IMR-90 (cell line): ENCODE results near the gene BCL2L1. TPM values are rescaled to one million over a fixed set of nuclear protein-coding genes. Genes with fewer than 3 reads are reported as not detected.

Experiments used
- ATAC-seq: fragments of 200-7000 bp; cut with Tn5 transposase; 2 replicates; pipeline ENCODE4 v1.9.1; 2020; ENCODE audit warnings: low read depth, mild to moderate bottlenecking, moderate library complexity
- BruUV-seq: library from RNA; stranded (reverse); fragments of 400-500 nt; replicated peaks from 2 replicates; lab custom pipeline; 2021; lab: Mats Ljungman, UMichigan
- CTCF ChIA-PET: fragments of 300-600 bp; formaldehyde crosslinking; extraction: SDS; loops from one replicate; lab custom pipeline; 2021; ENCODE audit warnings: antibody characterized with exemption; lab: Yijun Ruan, JAX
- POLR2A ChIA-PET: fragments of 300-600 bp; sonication (Branson Sonifier 250); formaldehyde crosslinking; loops from one replicate; lab custom pipeline; 2022; ENCODE audit warnings: antibody characterized with exemption; ENCODE audit not compliant: unreplicated experiment; lab: Charles Lee
- DNase-seq: peaks from one replicate; pipeline ENCODE4 v3.0.0; 2013
- H2AFZ ChIP-seq: replicated peaks from 2 replicates; pipeline ENCODE3; 2013; ENCODE audit warnings: low read length, mild to moderate bottlenecking; ENCODE audit not compliant: poor library complexity
- H2AK5ac ChIP-seq: 2 replicates; pipeline ENCODE4 v1.6.1; 2013; ENCODE audit warnings: low read depth, low read length, inconsistent platforms
- H2AK9ac ChIP-seq: replicated peaks from 2 replicates; pipeline ENCODE3; 2013; ENCODE audit warnings: mild to moderate bottlenecking, low read depth, low read length, moderate library complexity; ENCODE audit not compliant: poor library complexity
- H2BK120ac ChIP-seq: 2 replicates; pipeline ENCODE4 v1.6.1; 2013; ENCODE audit warnings: low read depth, low read length, inconsistent platforms
- H2BK15ac ChIP-seq: 3 replicates; pipeline ENCODE4 v1.6.1; 2013; ENCODE audit warnings: low read depth, low read length, inconsistent platforms
- H2BK20ac ChIP-seq: 2 replicates; pipeline ENCODE4 v1.6.1; 2013; ENCODE audit warnings: low read depth, mild to moderate bottlenecking, inconsistent platforms, low read length, moderate library complexity
- H2BK5ac ChIP-seq: 2 replicates; pipeline ENCODE4 v1.6.1; 2013; ENCODE audit warnings: mild to moderate bottlenecking, low read depth, low read length, inconsistent platforms; ENCODE audit not compliant: poor library complexity, severe bottlenecking
- H3K14ac ChIP-seq: replicated peaks from 2 replicates; pipeline ENCODE4 v1.6.1; 2013; ENCODE audit warnings: low read depth, low read length, inconsistent platforms
- H3K18ac ChIP-seq: 2 replicates; pipeline ENCODE4 v1.6.1; 2013; ENCODE audit warnings: low read depth, low read length, control low read depth
- H3K23ac ChIP-seq: 2 replicates; pipeline ENCODE4 v1.6.1; 2013; ENCODE audit warnings: low read depth, low read length, inconsistent platforms
- H3K27ac ChIP-seq: 2 replicates; pipeline ENCODE4 v1.5.1; 2013; ENCODE audit warnings: mild to moderate bottlenecking, control low read depth, low read length; ENCODE audit not compliant: insufficient read depth
- H3K27me3 ChIP-seq: 2 replicates; pipeline ENCODE4 v1.6.1; 2013; ENCODE audit warnings: low read length; ENCODE audit not compliant: control insufficient read depth, insufficient read depth
- H3K36me3 ChIP-seq: 2 replicates; pipeline ENCODE4 v1.6.1; 2013; ENCODE audit warnings: low read length, mixed read lengths; ENCODE audit not compliant: control insufficient read depth, insufficient read depth
- H3K4ac ChIP-seq: 2 replicates; pipeline ENCODE4 v1.6.1; 2013; ENCODE audit warnings: low read depth, low read length, inconsistent platforms
- H3K4me1 ChIP-seq: 2 replicates; pipeline ENCODE4 v1.6.1; 2013; ENCODE audit warnings: low read length, mixed read lengths; ENCODE audit not compliant: control insufficient read depth, insufficient read depth
- H3K4me2 ChIP-seq: 2 replicates; pipeline ENCODE4 v1.6.1; 2013; ENCODE audit warnings: low read depth, mild to moderate bottlenecking, control low read depth, low read length, moderate library complexity
- H3K4me3 ChIP-seq: 2 replicates; pipeline ENCODE4 v1.5.1; 2013; ENCODE audit warnings: low read depth, mild to moderate bottlenecking, control low read depth, low read length, moderate library complexity; ENCODE audit not compliant: insufficient read depth
- H3K56ac ChIP-seq: 2 replicates; pipeline ENCODE4 v1.6.1; 2013; ENCODE audit warnings: low read length, inconsistent platforms; ENCODE audit not compliant: insufficient read depth; ENCODE audit errors: extremely low read depth
- H3K79me1 ChIP-seq, 2 experiments: 2 replicates each; pipeline ENCODE4 v1.6.1; 2013; ENCODE audit warnings: low read length in 2 of 2, inconsistent platforms in 1 of 2, low read depth in 1 of 2
- H3K9ac ChIP-seq: 2 replicates; pipeline ENCODE4 v1.6.1; 2013; ENCODE audit warnings: low read depth, low read length, control low read depth
- H3K9me1 ChIP-seq: 2 replicates; pipeline ENCODE4 v1.6.1; 2013; ENCODE audit warnings: low read length, inconsistent platforms; ENCODE audit not compliant: insufficient read depth
- H3K9me3 ChIP-seq: 2 replicates; pipeline ENCODE4 v1.6.1; 2013; ENCODE audit warnings: low read length; ENCODE audit not compliant: control insufficient read depth, insufficient read depth
- H4K20me1 ChIP-seq: 2 replicates; pipeline ENCODE4 v1.6.1; 2013; ENCODE audit warnings: low read length, inconsistent platforms; ENCODE audit not compliant: insufficient read depth
- H4K5ac ChIP-seq: 2 replicates; pipeline ENCODE4 v1.6.1; 2013; ENCODE audit warnings: mild to moderate bottlenecking, low read depth, low read length, control low read depth
- H4K8ac ChIP-seq, 2 experiments: 2 replicates each; pipeline ENCODE4 v1.6.1; 2013; ENCODE audit warnings: low read depth in 2 of 2, low read length in 2 of 2, control low read depth in 1 of 2, inconsistent platforms in 1 of 2
- H4K91ac ChIP-seq: 2 replicates; pipeline ENCODE4 v1.6.1; 2013; ENCODE audit warnings: low read depth, low read length, inconsistent platforms; ENCODE audit not compliant: insufficient read depth
- CHD1 ChIP-seq: IDR thresholded peaks from 2 replicates; pipeline ENCODE4 v1.6.1; 2012; ENCODE audit warnings: low read depth, low read length, improper control_type of control experiment
- MAFK ChIP-seq: IDR thresholded peaks from 2 replicates; pipeline ENCODE4 v1.6.1; 2012; ENCODE audit warnings: low read depth, low read length, improper control_type of control experiment
- MAZ ChIP-seq: IDR thresholded peaks from 2 replicates; pipeline ENCODE4 v1.6.1; 2012; ENCODE audit warnings: low read depth, mild to moderate bottlenecking, low read length, improper control_type of control experiment, moderate library complexity, borderline replicate concordance
- MXI1 ChIP-seq: IDR thresholded peaks from 2 replicates; pipeline ENCODE4 v1.6.1; 2012; ENCODE audit warnings: low read depth, mild to moderate bottlenecking, low read length, moderate library complexity, borderline replicate concordance
- POLR2A ChIP-seq: IDR thresholded peaks from 2 replicates; pipeline ENCODE4 v1.6.1; 2012; ENCODE audit warnings: mild to moderate bottlenecking, low read depth, low read length
- RAD21 ChIP-seq: IDR thresholded peaks from 2 replicates; pipeline ENCODE4 v1.6.1; 2012; ENCODE audit warnings: low read length, improper control_type of control experiment
- WGBS, 2 experiments: methylation state at CpG; one replicate each; pipeline versions ENCODE4 v1.1.5 to v1.1.7; 2013; ENCODE audit warnings: missing lambda C conversion rate in 2 of 2; ENCODE audit not compliant: insufficient read length in 1 of 2; ENCODE audit errors: extremely low coverage in 2 of 2; 5-methylcytosine and 5-hydroxymethylcytosine counted together
- dilution Hi-C: fragments of 300-500 bp; cut with HindIII; formaldehyde crosslinking; loops from one replicate; pipeline ENCODE4 v1.14.3; 2018; ENCODE audit warnings: low sequenced_read_pairs; ENCODE audit not compliant: unreplicated experiment
- in situ Hi-C: fragments of 300-500 bp; cut with MboI; formaldehyde crosslinking; loops from 3 replicates; pipeline ENCODE4 v1.14.3; 2019; ENCODE audit warnings: low sequenced_read_pairs, inconsistent platforms, mixed read lengths
- intact Hi-C: fragments of 100-400 bp; cut with micrococcal nuclease; formaldehyde crosslinking; loops from 2 replicates; pipeline ENCODE4 v1.10.0; 2022
- polyA plus RNA-seq, 3 experiments: library from polyadenylated mRNA; depleted of rRNA; stranded (reverse); fragments of >200 nt; gene quantifications; 2 replicates each; pipeline ENCODE4 v1.2.3, GENCODE V29; 2012; ENCODE audit warnings: low replicate concordance in 1 of 3
- total RNA-seq: library from RNA; depleted of rRNA; stranded (reverse); fragments of >200 nt; gene quantifications from 2 replicates; pipeline ENCODE4 v1.2.3, GENCODE V29; 2012

BCL2L1 gene
- total and polyA plus RNA-seq, 2 of the 4 experiments (the other 2 are of a cell fraction) = 40.2 to 41.9 TPM

DNA sequence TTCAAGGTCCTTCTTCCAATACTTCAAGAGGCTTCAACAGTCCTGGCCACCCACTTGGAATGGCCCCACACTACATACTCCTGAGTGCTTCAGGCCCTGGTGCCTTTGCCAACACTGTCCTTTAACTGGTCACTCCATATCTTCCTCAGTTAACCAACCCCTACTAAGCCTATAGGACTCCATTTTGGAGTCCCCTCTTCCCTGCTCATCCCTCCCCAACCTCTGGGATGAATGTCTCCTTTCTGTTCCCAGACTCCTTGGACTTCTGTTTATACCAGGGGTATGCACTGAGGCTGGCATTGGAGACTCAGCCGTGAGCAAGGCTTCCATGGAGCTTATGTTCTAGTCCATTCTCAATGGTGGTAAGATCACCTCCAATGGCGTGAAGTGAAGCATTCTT lies 51.3 kb downstream of the BCL2L1 start:
- intact Hi-C loops = loop anchor here (2.0 kb wide), 1 partner anchor 51 kb away; the partner anchor contains the start of gene BCL2L1
- TF ChIP-seq RAD21 = no peak
- no peak for TF ChIP-seq MXI1
- TF ChIP-seq POLR2A = no peak
- no peak for TF ChIP-seq MAZ
- no peak for TF ChIP-seq MAFK
- TF ChIP-seq CHD1 = no peak
- Histone ChIP-seq H4K91ac (no peak overlapping the region; the same call in 1 of the 2 replicates), H3K56ac (no peak overlapping the region), H3K9me1 (peaks cover 53% of the 10 kb centered on the region), H3K4me1 (peaks cover 34% of the 10 kb centered on the region), H3K4me2 (no peak overlapping the region), H3K18ac (no peak overlapping the region), H3K9me3 (no peaks in the 10 kb centered on the region), H3K9ac (no peak overlapping the region), H2BK20ac (peak overlapping the region; percentile 16; the same call in 1 of the 2 replicates), H4K20me1 (peaks cover 53% of the 10 kb centered on the region), H2AK5ac (peak overlapping the region; percentile 48; the same call in 1 of the 2 replicates), H2AFZ (no peak overlapping the region), H4K5ac (no peak overlapping the region), H3K4me3 (no peak overlapping the region), H3K27me3 (no peaks in the 10 kb centered on the region), H4K8ac (no peak overlapping the region; a peak in 1 of 4 replicates), H3K36me3 (peaks cover 3% of the 10 kb centered on the region; the same call in 1 of the 2 replicates), H3K4ac (0 out of 2 replicates have a peak overlapping the region, but pooled peaks have one; percentile 24), H3K27ac (no peak overlapping the region), H3K14ac (peak overlapping the region; percentile 48), H2BK120ac (0 out of 2 replicates have a peak overlapping the region, but pooled peaks have one; percentile 17), H2BK15ac (no peak overlapping the region; the same call in 2 of the 3 replicates), H3K79me1 (peaks cover 53 to 88% of the 10 kb centered on the region in 2 experiments), H2AK9ac (no peak overlapping the region), H2BK5ac (no peak overlapping the region), H3K23ac (no peak overlapping the region)
- dilution Hi-C loops = no loop called here
- no CpG with 5 or more reads among the region's 2 CpGs for WGBS, 2 experiments
- DNase-seq (no peak), ATAC-seq (no peak)
- BruUV-seq = no TSS peak
- ChIA-PET POLR2A (no interaction called here), CTCF (no interaction called here)
- in situ Hi-C loops = no loop called here
